Activated CD4-positive, alpha-beta T cell treated with anti-CD3 and anti-CD28 coated beads, Interleukin-2, amount 50 U/mL, for 24 hours (primary cell): ENCODE results near the gene LEKR1.

Experiments
- DNase-seq, 2 donors: peaks; one replicate each; pipeline ENCODE4 v3.0.0-alpha.2; 2020; ENCODE audit warnings: low read depth in 1 of 2, low spot score in 1 of 2

Gene LEKR1

GRCh38 chr3:156976933-156977332 lies 150.8 kb downstream of the LEKR1 start:
- no peak for DNase-seq

GRCh38 chr3:156978481-156978961 lies 152.4 kb downstream of the LEKR1 start:
- DNase-seq, result no peak

- DNase-seq, result no peak
These were observed 154.9 kb downstream of the LEKR1 start for GRCh38 chr3:156981005-156981404.

GRCh38 chr3:156983559-156983958 lies 157.4 kb downstream of the LEKR1 start:
- no peak for DNase-seq

- DNase-seq, result no peak
These were observed 159.6 kb downstream of the LEKR1 start for GRCh38 chr3:156985711-156986110.

GRCh38 chr3:156987946-156988345 lies 161.8 kb downstream of the LEKR1 start:
- no peak for DNase-seq

- no peak for DNase-seq
These were observed 171.2 kb downstream of the LEKR1 start for GRCh38 chr3:156997351-156997750.

GRCh38 chr3:157001221-157001957 lies 175.2 kb downstream of the LEKR1 start:
- no peak for DNase-seq

GRCh38 chr3:157021679-157022078 lies 195.5 kb downstream of the LEKR1 start:
- DNase-seq, result no peak

- DNase-seq, result no peak
These were observed 197.1 kb downstream of the LEKR1 start for GRCh38 chr3:157023226-157023625.

- DNase-seq, result no peak
These were observed 199.9 kb downstream of the LEKR1 start for GRCh38 chr3:157026091-157026490.

- DNase-seq, result no peak
These were observed 201.9 kb downstream of the LEKR1 start for GRCh38 chr3:157027861-157028745.

GRCh38 chr3:157029365-157029790 lies 203.2 kb downstream of the LEKR1 start:
- no peak for DNase-seq

GRCh38 chr3:157030712-157031111 lies 204.6 kb downstream of the LEKR1 start:
- no peak for DNase-seq

GRCh38 chr3:157033001-157033400 lies 206.8 kb downstream of the LEKR1 start:
- DNase-seq, result no peak

GRCh38 chr3:157040456-157040855 lies 214.3 kb downstream of the LEKR1 start:
- DNase-seq, result no peak

GRCh38 chr3:157042226-157042625 lies 216.1 kb downstream of the LEKR1 start:
- no peak for DNase-seq

- DNase-seq, result no peak
These were observed 217.6 kb downstream of the LEKR1 start for GRCh38 chr3:157043771-157044170.

GRCh38 chr3:157045238-157045850 lies 219.2 kb downstream of the LEKR1 start:
- DNase-seq, result no peak

GRCh38 chr3:157046520-157046919 lies 220.4 kb downstream of the LEKR1 start:
- no peak for DNase-seq

GRCh38 chr3:157051055-157051454 lies 224.9 kb downstream of the LEKR1 start:
- no peak for DNase-seq

GRCh38 chr3:157051591-157051990 lies 225.4 kb downstream of the LEKR1 start:
- no peak for DNase-seq
